ENCODE results near the gene CAMK4.

DNA sequence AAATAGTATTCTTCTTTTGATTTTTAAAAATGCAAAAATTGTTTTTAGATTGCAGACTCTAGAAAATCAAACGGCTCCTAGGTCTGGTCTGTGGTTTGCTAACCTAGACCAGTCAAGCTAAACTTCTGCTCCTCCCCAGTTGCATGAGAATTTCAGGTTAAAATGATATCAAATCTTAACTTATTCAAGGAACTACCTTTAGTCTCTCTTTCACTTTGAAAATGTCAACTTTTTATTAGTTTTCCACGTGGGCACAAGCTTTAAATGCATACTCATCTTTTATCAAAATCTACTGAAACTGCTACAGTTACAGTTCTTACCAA, 8.8 kb downstream of the CAMK4 start:
- TF ChIP-seq, protein P1, sequence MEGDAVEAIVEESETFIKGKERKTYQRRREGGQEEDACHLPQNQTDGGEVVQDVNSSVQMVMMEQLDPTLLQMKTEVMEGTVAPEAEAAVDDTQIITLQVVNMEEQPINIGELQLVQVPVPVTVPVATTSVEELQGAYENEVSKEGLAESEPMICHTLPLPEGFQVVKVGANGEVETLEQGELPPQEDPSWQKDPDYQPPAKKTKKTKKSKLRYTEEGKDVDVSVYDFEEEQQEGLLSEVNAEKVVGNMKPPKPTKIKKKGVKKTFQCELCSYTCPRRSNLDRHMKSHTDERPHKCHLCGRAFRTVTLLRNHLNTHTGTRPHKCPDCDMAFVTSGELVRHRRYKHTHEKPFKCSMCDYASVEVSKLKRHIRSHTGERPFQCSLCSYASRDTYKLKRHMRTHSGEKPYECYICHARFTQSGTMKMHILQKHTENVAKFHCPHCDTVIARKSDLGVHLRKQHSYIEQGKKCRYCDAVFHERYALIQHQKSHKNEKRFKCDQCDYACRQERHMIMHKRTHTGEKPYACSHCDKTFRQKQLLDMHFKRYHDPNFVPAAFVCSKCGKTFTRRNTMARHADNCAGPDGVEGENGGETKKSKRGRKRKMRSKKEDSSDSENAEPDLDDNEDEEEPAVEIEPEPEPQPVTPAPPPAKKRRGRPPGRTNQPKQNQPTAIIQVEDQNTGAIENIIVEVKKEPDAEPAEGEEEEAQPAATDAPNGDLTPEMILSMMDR (conservative IDR thresholded peaks at IDR 0.05 in 1 of 2, IDR thresholded peaks at IDR 0.05 in 1 of 2; ENCODE audit: extremely low read depth in 1 of 2, insufficient read depth in 1 of 2, low read depth in 1 of 2, low read length in 2 of 2): no peak
- no peak for TF ChIP-seq EZH2 (IDR thresholded peaks at IDR 0.05; ENCODE audit: borderline replicate concordance, low read length)
